ENCODE results near the gene IFNL4.
"Not testable (repeated sequence)": the region's sequence is repeated elsewhere in the genome, so short reads cannot be mapped to it uniquely, and the experiment has no call there.

The IFNL4 gene

GRCh38 chr19:39245166-39245565, 3.5 kb downstream of the IFNL4 start:
- H3K4me1 Mint-ChIP-seq, DNase-seq, H3K27ac Mint-ChIP-seq, H3K4me3 Mint-ChIP-seq, H3K9me3 Mint-ChIP-seq: not testable (repeated sequence)
- ATAC-seq: peak; percentile 65
- peaks cover 28% of the 10 kb centered on the region for H3K27me3 Mint-ChIP-seq

GRCh38 chr19:39244410-39245100, 4.1 kb downstream of the IFNL4 start, which contains the start of gene IFNL3:
Gene IFNL3 (minus strand): TSS chr19:39245006. CDS start chr19:39244967, 39 bp downstream.
- H3K9me3 Mint-ChIP-seq, H3K4me3 Mint-ChIP-seq, H3K4me1 Mint-ChIP-seq, H3K27ac Mint-ChIP-seq, DNase-seq: not testable (repeated sequence)
- ATAC-seq: peak; percentile 10
- peaks cover 26% of the 10 kb centered on the region for H3K27me3 Mint-ChIP-seq

- H3K27me3 Mint-ChIP-seq: peaks cover 19% of the 10 kb centered on the region
- H3K27ac Mint-ChIP-seq, H3K4me1 Mint-ChIP-seq, DNase-seq, H3K4me3 Mint-ChIP-seq, ATAC-seq, H3K9me3 Mint-ChIP-seq: not testable (repeated sequence)
Measured at GRCh38 chr19:39243741-39244140, 4.9 kb downstream of the IFNL4 start.

GRCh38 chr19:39240421-39240820, 8.2 kb downstream of the IFNL4 start:
- ATAC-seq (no peak), DNase-seq (no peak)
- peaks cover 28% of the 10 kb centered on the region for H3K4me1 Mint-ChIP-seq
- H3K27ac Mint-ChIP-seq: no peak overlapping the region
- H3K27me3 Mint-ChIP-seq: no peaks in the 10 kb centered on the region
- no peak overlapping the region for H3K4me3 Mint-ChIP-seq
- no peaks in the 10 kb centered on the region for H3K9me3 Mint-ChIP-seq

GRCh38 chr19:39238944-39239343, 9.7 kb downstream of the IFNL4 start:
- Mint-ChIP-seq H3K9me3 (no peaks in the 10 kb centered on the region), H3K4me3 (no peak overlapping the region), H3K4me1 (peaks cover 28% of the 10 kb centered on the region), H3K27ac (no peak overlapping the region), H3K27me3 (no peaks in the 10 kb centered on the region)
- DNase-seq (no peak), ATAC-seq (no peak)

GRCh38 chr19:39238209-39238608, 10.4 kb downstream of the IFNL4 start:
- DNase-seq: no peak
- Mint-ChIP-seq H3K4me1 (peaks cover 28% of the 10 kb centered on the region), H3K4me3 (peak overlapping the region; percentile 77 to 81), H3K27me3 (no peaks in the 10 kb centered on the region), H3K9me3 (no peaks in the 10 kb centered on the region), H3K27ac (peak overlapping the region; percentile 93 to 96)
- no peak for ATAC-seq

- DNase-seq (peak; percentile 19 to 52), ATAC-seq (peak; percentile 79)
- H3K9me3 Mint-ChIP-seq: no peaks in the 10 kb centered on the region
- peak overlapping the region; percentile 77 to 81 for H3K4me3 Mint-ChIP-seq
- H3K4me1 Mint-ChIP-seq: peaks cover 28% of the 10 kb centered on the region
- no peaks in the 10 kb centered on the region for H3K27me3 Mint-ChIP-seq
- peak overlapping the region; percentile 93 to 96 for H3K27ac Mint-ChIP-seq
Measured at GRCh38 chr19:39237200-39238184, 11.2 kb downstream of the IFNL4 start.

- Mint-ChIP-seq H3K27me3 (no peaks in the 10 kb centered on the region), H3K9me3 (no peaks in the 10 kb centered on the region), H3K27ac (peak overlapping the region; percentile 93 to 97), H3K4me1 (peaks cover 28% of the 10 kb centered on the region), H3K4me3 (peak overlapping the region; percentile 77 to 81)
- ATAC-seq (peak; percentile 92), DNase-seq (peak; percentile 37 to 63)
Measured at GRCh38 chr19:39236527-39236926, 12.1 kb downstream of the IFNL4 start.

- no peak for ATAC-seq
- Mint-ChIP-seq H3K4me3 (no peak overlapping the region), H3K4me1 (peaks cover 19% of the 10 kb centered on the region), H3K27ac (no peak overlapping the region), H3K9me3 (no peaks in the 10 kb centered on the region), H3K27me3 (no peaks in the 10 kb centered on the region)
- no peak for DNase-seq
Measured at GRCh38 chr19:39232708-39233107, 15.9 kb downstream of the IFNL4 start.

- Mint-ChIP-seq H3K4me3 (no peak overlapping the region), H3K9me3 (no peaks in the 10 kb centered on the region), H3K4me1 (no peaks in the 10 kb centered on the region), H3K27ac (peak overlapping the region in 1 of 2 donors; percentile 17), H3K27me3 (no peaks in the 10 kb centered on the region)
- ATAC-seq (no peak), DNase-seq (no peak)
Measured at GRCh38 chr19:39230096-39230764, 18.4 kb downstream of the IFNL4 start.

- no peak overlapping the region for H3K4me3 Mint-ChIP-seq
Measured at GRCh38 chr19:39224910-39225309, 23.7 kb downstream of the IFNL4 start.

GRCh38 chr19:39223703-39224279, 24.9 kb downstream of the IFNL4 start:
- no peaks in the 10 kb centered on the region for H3K9me3 Mint-ChIP-seq
- no peak for DNase-seq
- H3K27me3 Mint-ChIP-seq: peaks cover 31% of the 10 kb centered on the region
- no peak for ATAC-seq
- no peak overlapping the region for H3K4me3 Mint-ChIP-seq
- peaks cover 5% of the 10 kb centered on the region for H3K4me1 Mint-ChIP-seq
- no peak overlapping the region for H3K27ac Mint-ChIP-seq

More at GRCh38 chr19:39224910-39225309, 23.7 kb downstream of the IFNL4 start:
- DNase-seq (no peak), ATAC-seq (no peak)
- H3K9me3 Mint-ChIP-seq: no peaks in the 10 kb centered on the region
- peaks cover 24% of the 10 kb centered on the region for H3K27me3 Mint-ChIP-seq
- H3K4me1 Mint-ChIP-seq: peaks cover 5% of the 10 kb centered on the region
- no peak overlapping the region for H3K27ac Mint-ChIP-seq

GRCh38 chr19:39219108-39219507, 29.5 kb downstream of the IFNL4 start:
- DNase-seq, H3K4me1 Mint-ChIP-seq, H3K4me3 Mint-ChIP-seq, H3K9me3 Mint-ChIP-seq, H3K27ac Mint-ChIP-seq, ATAC-seq: not testable (repeated sequence)
- peaks cover 29% of the 10 kb centered on the region for H3K27me3 Mint-ChIP-seq

GRCh38 chr19:39218230-39219007, 30.2 kb downstream of the IFNL4 start:
- no peak for ATAC-seq
- Mint-ChIP-seq H3K4me1 (no peaks in the 10 kb centered on the region), H3K9me3 (no peaks in the 10 kb centered on the region), H3K27me3 (peaks cover 28% of the 10 kb centered on the region), H3K27ac (no peak overlapping the region), H3K4me3 (no peak overlapping the region)
- no peak for DNase-seq
